B cell (primary cell): Measurements from ENCODE around the gene ARAP1.

Experiments used
- CTCF ChIP-seq: fragments of 200-600 bp; IDR thresholded peaks from one replicate; pipeline ENCODE4 v1.8.0; 2022; ENCODE audit warnings: antibody characterized with exemption, mild to moderate bottlenecking
- EZH2 ChIP-seq: IDR thresholded peaks from 2 replicates; pipeline ENCODE4 v1.6.1; 2012; ENCODE audit warnings: borderline replicate concordance, low read depth, mild to moderate bottlenecking, moderate library complexity, low read length; ENCODE audit not compliant: insufficient read depth, poor library complexity, severe bottlenecking

GRCh38 chr11:72635933-72636332 lies 116.3 kb downstream of the ARAP1 start:
- TF ChIP-seq CTCF (no peak), EZH2 (no peak)
